Ureter (tissue), 1 donor: ENCODE results near the gene TENT4A. TPM values are rescaled to one million over a fixed set of nuclear protein-coding genes. Genes with fewer than 3 reads are reported as not detected.
"Not testable (repeated sequence)": the region's sequence is repeated elsewhere in the genome, so short reads cannot be mapped to it uniquely, and the experiment has no call there.

Source experiments
- DNase-seq: peaks from one replicate; pipeline ENCODE4 v3.0.0-alpha.2; 2020; ENCODE audit warnings: low spot score
- total RNA-seq: library from RNA; stranded (reverse); gene quantifications from one replicate; pipeline ENCODE4 v1.2.4, GENCODE V29; 2023
- donor health status: DM: yes; HTN: yes; CAD: no.

Gene TENT4A
- 28.9 TPM for total RNA-seq

- no peak for DNase-seq
These were observed at the start of gene TENT4A for GRCh38 chr5:6713274-6714225. Gene TENT4A (plus strand): TSS chr5:6713432. CDS start chr5:6713984, 552 bp downstream.

GRCh38 chr5:6666762-6667161, 46.5 kb upstream of the TENT4A start:
- DNase-seq = no peak

- DNase-seq = no peak
These were observed 45.6 kb upstream of the TENT4A start for GRCh38 chr5:6667648-6668047.

- DNase-seq = not testable (repeated sequence)
These were observed 44.5 kb upstream of the TENT4A start for GRCh38 chr5:6668717-6669116.

GRCh38 chr5:6673031-6673430, 40.2 kb upstream of the TENT4A start:
- no peak for DNase-seq

GRCh38 chr5:6673963-6674362, 39.3 kb upstream of the TENT4A start:
- no peak for DNase-seq

GRCh38 chr5:6674421-6674820, 38.8 kb upstream of the TENT4A start:
- DNase-seq = no peak

- no peak for DNase-seq
These were observed 38.3 kb upstream of the TENT4A start for GRCh38 chr5:6674886-6675285.

GRCh38 chr5:6675784-6676491, 37.3 kb upstream of the TENT4A start:
- no peak for DNase-seq

- DNase-seq = no peak
These were observed 36.5 kb upstream of the TENT4A start for GRCh38 chr5:6676702-6677101.

GRCh38 chr5:6678385-6678784, 34.8 kb upstream of the TENT4A start:
- no peak for DNase-seq

- DNase-seq = no peak
These were observed 32.3 kb upstream of the TENT4A start for GRCh38 chr5:6680922-6681321.

GRCh38 chr5:6681682-6682081, 31.6 kb upstream of the TENT4A start:
- no peak for DNase-seq

- no peak for DNase-seq
These were observed 31.0 kb upstream of the TENT4A start for GRCh38 chr5:6682239-6682638.

- DNase-seq = no peak
These were observed 30.0 kb upstream of the TENT4A start for GRCh38 chr5:6683241-6683640.

GRCh38 chr5:6684075-6684474, 29.2 kb upstream of the TENT4A start:
- DNase-seq = no peak

- no peak for DNase-seq
These were observed 26.7 kb upstream of the TENT4A start for GRCh38 chr5:6686501-6686900.

- DNase-seq = no peak
These were observed 26.3 kb upstream of the TENT4A start for GRCh38 chr5:6686915-6687409.

GRCh38 chr5:6687505-6687904, 25.7 kb upstream of the TENT4A start:
- DNase-seq = no peak

- DNase-seq = no peak
These were observed 20.3 kb upstream of the TENT4A start for GRCh38 chr5:6692906-6693305.

- no peak for DNase-seq
These were observed 14.5 kb upstream of the TENT4A start for GRCh38 chr5:6698696-6699095.

GRCh38 chr5:6699357-6699756, 13.9 kb upstream of the TENT4A start:
- no peak for DNase-seq
